Muscle of arm (tissue), 12 donors: Measurements from ENCODE around the gene HIVEP3. TPM values are rescaled to one million over a fixed set of nuclear protein-coding genes. Genes with fewer than 3 reads are reported as not detected.
"Not testable (repeated sequence)": the region's sequence is repeated elsewhere in the genome, so short reads cannot be mapped to it uniquely, and the experiment has no call there.

ENCODE experiments used
- DNase-seq: peaks from one replicate; pipeline ENCODE4 v3.0.0-alpha.2; 2013
- polyA plus RNA-seq, 12 donors: library from polyadenylated mRNA; unstranded; fragments of 120-200 nt; gene quantifications; one replicate each; pipeline ENCODE4 v1.2.1, GENCODE V29; 2013; ENCODE audit not compliant: insufficient read length in 12 of 12

The HIVEP3 gene
- polyA plus RNA-seq, 12 donors: 1.9 to 3.7 (median 2.3) TPM; not detected in 1

DNA sequence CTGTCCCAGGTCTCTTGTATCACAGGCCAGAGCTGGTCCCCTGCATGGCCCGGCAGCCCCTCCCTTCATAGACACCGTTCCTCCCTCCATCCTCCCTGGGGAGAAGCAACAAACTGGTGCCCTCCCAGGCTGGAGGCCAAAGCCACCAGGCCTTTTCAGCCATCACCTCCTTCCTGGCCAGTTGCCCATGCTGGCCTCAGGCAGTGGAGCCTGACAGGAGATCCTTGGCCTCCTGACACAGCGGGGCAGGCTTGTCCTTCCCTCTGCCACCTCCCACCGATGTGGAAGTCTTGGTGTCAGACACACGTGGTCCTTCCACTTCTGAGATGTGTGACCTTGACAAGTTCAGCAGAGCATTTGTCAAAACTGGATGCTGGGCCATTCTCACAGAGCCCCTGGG lies 206.0 kb downstream of the HIVEP3 start:
- no peak for DNase-seq

DNA sequence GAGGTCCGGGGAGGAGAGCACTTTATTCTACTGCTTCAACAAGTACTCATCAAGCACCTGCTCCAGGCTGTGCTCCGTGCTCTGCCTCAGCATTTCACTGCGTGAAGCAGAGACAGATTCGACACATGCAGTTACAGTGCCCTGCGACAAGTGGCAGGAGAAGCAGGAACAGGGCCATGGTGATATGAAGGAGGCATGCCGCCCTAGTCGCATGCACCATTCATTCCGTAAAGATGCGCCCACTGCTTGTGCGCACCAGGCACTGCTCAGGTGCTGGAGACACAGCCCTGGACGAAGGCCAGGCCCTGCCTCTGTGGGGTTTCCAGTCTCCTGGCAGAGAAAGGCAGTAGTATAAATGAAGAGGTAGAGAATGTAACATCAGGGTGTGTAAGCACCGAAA lies 206.6 kb downstream of the HIVEP3 start:
- no peak for DNase-seq

DNA sequence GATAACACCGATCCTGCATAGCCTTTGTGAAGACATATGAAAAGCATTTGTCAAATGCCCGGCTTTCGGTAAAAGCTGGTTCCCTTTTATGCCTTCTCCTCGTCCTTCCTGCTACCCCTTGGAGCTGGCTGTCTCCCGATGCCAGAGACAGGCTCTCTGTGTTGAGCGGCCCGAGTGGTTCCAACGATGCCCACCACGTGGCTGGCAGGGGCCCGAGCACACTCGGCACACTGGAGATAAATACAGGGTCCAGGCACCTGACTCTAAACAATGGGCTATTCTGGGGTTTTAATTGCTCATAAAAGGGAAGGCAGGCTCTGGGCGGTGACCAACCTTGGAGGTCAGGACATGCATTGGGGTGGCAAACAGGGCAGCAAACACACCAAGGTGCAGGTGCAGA lies 207.1 kb downstream of the HIVEP3 start:
- no peak for DNase-seq

DNA sequence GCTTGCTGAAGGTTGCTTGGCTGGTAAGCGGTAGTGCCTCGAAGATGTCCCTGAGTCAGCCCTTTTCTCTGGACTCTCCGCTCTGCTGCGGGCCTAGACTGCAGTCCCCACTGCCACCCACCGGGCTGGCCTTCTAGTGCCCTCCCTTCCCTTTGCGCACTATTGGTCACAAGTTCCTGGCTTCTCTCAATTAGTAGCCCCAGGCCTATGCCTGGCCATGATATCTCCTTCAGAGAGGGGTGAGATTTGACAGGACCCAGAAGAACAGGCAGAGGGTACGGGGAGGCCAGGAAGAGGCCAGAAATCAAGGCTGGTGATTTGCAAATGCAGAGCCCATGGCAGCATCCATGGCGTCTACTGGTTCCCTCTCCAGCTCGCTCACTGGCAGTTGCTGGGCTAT lies 207.7 kb downstream of the HIVEP3 start:
- DNase-seq: no peak

DNA sequence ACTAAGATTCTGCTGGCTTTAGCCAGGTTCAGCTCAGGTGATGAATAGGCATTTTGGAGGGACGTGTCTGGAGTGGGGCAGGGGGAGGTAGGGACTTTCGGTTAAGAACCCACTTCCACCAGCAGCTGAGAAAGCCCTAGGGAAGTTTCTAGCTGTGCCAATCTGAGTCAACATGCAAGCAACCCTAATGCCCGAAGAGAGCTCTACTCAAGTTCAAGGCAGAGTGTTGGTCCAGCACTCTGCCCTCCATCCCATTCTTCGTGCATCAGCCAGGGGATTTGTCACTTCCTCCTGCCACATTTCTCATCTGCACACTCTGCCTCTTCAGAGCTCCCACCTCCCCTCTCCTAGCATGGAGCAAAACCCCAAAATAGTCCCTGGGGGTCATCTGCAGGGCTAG lies 208.8 kb downstream of the HIVEP3 start:
- no peak for DNase-seq

DNA sequence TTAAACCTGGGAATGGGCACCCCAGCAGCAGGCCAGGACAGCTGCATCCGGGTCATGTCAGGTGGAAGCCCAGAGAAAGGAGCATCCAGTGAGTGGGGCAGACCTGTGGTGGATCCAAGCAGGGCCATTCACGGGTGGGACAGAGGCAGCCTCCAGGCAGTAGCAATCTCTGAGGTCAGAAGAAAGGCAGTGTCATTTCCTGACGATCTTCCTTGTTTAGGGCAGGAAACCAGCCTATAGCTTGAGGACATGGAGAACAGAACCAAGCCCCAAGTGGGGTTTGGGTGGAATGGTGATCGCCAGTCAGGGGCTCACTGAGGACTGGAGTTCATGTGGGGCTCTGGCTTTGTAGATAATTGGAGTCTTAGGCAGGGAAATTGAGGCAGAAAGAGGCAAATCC lies 209.4 kb downstream of the HIVEP3 start:
- no peak for DNase-seq

DNA sequence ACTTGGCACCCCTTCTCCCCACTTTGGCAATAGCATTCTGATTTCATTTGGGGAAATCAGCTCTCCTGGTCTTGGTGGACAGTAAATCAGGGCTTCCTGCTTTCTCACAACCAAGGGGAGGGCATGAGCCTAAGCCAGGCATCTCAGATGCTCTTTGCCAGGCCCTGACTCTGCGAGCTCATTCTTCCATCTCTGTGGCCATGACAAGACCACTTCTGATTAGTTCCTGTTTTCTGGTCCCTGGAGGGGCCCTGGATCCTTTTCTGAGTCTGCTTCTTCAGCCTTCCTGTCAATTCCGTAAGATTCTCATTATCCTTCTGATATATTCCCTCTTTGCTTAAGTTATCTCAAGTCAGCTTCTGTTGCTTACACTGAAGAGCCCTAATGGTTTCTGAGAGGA lies 210.4 kb downstream of the HIVEP3 start:
- no peak for DNase-seq

DNA sequence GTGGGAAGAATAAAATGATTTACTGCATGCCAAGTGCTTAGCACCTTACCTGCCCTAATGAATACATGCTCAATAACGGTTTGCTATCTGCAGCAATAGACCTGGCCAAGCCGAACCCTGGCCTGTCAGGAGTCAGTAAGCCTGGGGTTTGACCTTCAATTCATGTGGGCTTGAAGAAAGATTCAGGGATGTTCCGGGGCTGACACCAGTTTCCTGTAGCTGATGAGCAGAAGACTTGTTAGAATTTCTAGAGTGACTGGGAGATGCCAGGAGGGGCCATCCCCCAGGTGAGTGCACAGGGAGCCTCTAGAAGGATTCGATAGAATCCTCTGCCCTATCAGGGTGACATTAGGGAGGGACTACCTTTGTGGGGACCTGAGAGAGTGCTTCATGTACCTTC lies 210.9 kb downstream of the HIVEP3 start:
- no peak for DNase-seq

DNA sequence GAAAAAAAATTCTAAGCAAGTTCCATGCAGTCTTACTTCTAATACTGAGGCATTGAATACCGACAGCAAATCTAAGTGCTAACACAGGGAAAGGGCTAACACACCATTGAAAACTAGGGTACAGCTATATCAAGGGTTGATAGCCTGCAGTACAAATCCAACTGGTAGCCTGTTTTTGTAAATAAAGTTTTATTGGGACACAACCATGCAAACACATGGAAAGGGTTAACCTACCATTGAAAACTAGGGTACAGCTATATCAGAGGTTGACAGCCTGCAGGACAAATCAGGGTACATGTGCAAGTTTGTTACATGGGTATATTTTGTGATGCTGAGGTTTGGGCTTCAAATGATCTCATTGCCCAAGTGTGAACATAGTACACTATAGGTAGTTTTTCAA lies 212.9 kb downstream of the HIVEP3 start:
- no peak for DNase-seq

DNA sequence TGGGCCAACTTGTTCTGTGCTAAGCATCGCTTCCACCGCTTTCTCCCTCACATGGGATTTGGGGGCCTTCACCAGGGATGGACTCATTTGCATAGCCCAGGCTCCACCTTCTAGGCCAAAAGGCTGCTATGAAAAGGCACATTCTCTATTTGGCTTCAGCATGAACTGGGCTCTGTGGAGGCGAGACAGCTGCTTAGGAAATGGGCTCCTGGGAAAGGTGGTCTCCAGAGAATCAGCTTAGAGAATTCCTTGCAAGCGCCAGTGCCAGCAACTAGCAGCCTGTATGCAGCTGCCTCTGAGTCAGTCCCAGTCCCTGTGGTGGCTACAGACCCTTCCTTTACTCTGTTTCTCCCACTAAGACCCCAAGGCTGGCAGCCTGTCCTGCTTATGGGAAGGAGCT lies 214.5 kb downstream of the HIVEP3 start:
- DNase-seq: no peak

DNA sequence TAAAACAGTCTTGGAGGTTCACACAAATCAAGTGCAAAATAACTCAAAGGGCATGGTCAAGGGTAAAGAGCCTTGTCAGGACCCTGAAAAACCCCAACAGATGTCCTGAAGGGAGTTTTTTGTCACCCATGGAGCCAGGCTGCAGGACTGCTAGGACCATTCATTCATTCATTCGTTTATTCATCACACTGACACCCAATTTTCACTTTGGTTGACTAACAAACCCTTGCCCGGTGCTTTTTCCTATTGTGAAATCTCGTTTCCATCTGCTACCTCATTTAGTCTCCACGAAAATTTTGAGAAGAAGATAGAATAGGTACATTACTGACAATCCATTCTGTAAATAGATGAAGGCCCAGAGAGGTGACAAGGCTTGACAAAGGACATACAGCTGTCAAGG lies 216.0 kb downstream of the HIVEP3 start:
- DNase-seq: no peak

DNA sequence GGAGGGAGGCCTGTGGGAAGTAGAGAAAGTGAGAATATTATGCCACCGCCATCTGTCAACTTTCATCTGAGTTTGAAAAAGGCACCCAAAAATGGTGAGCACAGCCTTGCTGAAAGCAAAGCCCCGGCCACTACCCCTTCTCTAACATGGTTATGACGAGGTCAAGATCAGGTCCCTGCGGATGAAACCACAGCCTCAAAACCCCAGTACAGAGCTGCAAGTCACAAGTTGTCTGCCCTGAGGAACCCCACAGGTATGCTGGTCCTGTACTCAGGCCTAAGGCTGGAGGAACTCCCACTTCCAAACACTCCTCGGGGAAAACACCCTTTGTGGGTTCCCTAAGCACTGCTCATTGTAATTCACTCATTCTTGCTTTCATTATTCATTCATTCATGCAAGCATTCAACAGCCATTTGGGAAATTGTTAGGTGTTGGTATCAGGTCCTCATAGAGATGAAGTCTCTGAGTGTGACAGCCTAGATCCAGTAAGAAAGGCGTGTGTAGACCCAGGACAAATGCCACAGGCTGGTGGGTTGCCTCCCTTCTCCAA lies 217.7 kb downstream of the HIVEP3 start:
- no peak for DNase-seq

DNA sequence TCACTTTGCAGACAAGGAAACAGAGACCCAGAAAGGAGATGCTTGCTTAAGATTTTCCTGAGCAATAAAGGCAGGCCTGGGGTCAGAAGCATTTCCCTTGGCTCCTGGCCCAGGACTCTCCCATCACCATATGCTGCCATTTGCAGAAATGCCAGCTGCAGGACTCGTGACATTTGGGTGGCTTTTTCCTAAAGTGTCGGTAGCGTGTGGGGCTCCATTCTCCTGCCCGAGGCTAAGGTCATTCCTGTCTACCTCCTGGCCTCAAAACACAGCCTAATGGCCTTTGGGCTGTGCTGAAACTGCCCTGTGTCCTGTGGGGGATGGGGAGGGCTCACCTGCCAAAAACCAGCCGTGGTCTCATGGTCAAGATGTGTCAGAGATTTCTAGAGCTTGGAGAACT lies 218.1 kb downstream of the HIVEP3 start:
- no peak for DNase-seq

DNA sequence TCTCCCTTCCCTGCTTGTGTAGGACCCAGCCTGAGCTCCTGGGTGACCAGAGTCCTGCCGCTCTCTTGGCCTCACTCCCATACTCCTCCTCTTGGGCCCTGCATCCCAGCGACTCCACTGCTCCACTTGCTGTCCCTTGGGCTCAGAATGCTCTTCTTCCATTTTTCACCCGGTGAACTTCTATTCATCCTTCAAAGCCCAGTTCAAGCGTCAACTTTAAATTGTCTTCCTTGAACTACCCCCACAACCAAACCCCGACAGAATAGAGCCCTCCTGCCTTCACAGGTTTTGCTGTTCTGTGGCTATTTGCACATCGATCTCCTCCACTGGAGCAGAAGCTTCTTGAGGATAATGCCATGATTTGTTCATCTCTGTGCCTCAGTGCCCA lies 218.9 kb downstream of the HIVEP3 start:
- no peak for DNase-seq

DNA sequence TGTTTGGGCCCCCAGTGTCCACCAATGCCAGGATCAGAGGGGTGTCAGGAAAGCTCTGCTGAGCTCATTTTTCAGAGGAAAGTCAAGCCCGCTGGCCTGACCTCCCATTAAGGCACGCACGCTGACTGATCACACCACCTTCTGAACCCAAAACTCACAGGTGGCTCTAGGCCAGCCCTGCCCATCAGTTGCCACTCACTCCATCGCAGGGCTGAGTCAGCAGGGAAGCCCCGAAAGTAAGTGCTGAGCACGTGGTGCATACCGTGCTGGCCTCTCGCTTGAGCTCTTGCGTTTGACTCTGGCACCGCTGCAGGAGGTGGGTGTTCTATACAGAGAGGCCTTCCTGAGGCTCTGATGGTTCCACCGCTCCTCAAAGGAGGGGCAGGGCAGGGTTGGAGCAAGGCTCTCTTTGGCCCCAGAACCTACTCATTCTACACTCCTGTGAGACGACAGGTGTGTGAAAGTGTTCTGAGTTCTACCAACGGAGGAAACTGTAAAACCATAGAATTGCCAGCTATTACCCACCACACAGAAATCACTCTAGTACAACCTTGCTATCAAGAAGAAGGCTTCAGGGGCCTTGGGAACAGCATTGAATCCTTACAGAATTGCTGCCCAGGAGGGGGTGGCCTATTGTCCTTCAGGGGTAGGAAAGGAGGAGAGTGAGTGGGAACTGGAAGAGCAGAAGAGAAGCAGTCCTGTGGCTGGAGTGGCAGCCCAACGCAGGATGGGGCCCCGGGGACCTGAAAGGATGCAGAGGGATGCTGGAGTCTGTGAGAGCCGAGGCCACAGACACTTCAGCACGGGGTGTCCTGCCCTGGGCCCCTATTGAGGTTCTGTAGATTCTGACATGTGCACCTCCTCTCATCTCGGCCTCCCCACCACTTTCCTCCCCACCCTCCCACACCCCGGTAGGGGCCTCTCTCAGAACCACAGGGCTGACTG lies 219.5 kb downstream of the HIVEP3 start:
- DNase-seq: no peak

DNA sequence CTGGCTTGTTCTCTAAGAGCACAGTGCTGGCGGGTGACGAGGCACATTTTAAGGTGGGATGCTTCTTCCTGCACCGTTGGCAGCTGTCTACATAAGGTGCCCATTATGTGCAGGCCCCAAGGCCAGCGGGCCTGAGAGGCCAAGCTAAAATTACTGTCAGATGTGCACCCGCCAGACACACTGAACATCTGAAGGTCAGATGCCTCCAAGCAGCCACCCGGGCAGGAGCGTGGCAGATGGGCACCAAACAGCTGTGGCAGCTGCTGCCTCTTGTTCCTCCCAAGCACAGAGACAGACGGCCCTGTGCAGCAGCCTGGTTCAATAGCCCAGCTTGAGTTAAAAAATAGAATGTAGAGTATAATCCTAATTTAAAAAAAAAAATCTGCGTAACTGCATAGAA lies 222.3 kb downstream of the HIVEP3 start:
- DNase-seq: no peak

DNA sequence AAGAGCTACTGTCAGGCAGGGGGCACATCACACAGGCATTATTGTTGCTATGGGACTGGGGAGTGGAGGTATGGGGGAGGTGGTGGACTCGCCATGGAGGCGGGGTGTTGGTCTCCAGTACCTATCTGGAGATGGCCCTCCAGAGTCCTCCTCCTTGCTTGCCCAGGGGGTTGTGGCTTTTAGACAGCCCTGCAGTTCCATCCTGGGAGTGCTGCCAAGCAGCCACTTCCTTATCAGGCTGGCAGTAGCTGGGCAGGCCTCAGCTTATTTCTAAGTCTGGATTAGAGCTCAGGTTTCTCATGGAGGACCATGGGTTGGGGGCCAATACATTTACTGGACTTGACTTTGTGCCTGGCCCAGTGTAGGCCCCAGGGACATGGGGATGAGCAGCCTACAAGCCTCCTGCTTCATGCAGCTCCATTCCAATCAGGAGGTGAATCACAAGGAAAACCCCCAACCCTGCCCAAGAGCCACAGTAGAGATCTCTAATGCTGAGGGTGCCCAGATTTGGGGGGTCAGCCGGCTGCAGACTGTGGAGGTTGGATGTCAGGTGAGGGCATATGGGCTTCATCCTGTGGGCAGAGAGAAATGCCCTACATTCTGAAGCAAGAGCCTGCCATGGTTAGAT lies 223.5 kb downstream of the HIVEP3 start:
- DNase-seq: no peak

DNA sequence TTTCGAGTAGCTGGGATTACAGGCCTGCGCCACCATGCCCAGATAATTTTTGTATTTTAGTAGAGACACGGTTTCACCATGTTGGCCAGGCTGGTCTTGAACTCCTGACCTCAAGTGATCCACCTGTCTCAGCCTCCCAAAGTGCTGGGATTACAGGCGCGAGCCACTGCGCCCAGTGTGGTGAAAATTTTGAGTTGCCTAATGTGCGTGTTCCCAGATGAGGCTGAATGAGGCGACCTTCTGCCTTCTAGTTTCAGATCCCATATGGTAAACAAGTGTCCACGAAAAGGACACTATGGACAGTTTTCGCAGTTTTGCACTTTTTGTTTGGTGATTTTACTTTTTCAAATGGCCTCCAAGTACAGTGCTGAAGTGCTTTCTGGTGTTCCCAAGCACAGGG lies 226.8 kb downstream of the HIVEP3 start:
- not testable (repeated sequence) for DNase-seq

DNA sequence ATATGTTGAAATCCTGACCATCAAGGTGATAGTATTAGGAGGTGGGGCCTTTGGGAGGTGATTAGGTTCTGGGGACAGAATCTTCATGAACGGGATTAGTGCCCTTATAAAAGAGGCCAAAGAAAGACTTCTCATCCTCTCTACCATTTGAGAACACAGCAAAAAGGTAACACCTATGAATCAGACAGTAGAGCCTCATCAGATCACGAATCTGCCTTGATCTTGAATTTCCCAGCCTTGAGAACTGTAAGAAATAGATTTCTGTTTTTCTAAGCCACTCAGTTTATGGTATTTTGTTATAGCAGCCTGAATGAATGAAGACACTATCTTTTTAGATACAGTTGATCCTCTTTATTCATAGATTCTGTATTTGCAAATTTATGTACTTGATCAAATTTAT lies 227.3 kb downstream of the HIVEP3 start:
- DNase-seq: no peak

DNA sequence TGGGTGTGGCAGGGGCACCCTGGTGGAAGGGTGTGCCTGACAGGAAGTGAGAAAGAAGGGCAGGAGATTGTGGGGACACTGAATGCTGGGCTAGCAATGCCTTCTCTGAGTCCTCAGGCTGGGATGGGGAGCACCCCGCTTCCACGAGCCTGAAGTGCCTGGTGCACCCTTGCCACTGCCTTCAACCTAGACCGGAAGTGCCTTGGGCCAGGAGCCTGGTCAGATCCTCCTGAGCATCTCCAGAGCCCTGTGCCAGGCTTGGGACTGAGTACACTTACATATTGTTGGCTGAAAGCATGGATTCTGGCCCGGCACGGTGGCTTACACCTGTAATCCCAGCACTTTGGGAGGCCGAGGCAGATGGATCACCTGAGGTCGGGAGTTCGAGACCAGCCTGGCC lies 228.4 kb downstream of the HIVEP3 start:
- DNase-seq: no peak

DNA sequence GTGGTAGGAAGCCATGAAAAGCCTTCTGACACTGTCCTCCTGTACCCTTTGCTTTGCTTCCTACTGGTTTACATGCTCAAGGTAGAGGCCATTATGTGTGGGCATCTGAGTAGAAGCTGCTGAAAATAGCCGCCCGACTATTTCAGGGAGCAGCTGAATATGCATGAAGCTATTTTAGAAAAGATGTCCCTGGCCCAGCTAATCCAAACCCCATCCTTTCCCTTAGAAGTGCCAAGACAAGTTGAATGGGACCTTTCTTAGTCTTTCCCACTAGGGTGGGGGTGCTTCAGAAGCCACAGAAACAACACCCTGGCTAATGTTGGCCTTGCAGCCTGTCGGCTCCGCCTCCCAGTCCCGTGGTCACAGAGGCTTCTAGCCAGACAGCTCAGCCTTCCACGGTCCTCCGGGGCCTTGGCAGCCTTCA lies 229.2 kb downstream of the HIVEP3 start:
- no peak for DNase-seq

DNA sequence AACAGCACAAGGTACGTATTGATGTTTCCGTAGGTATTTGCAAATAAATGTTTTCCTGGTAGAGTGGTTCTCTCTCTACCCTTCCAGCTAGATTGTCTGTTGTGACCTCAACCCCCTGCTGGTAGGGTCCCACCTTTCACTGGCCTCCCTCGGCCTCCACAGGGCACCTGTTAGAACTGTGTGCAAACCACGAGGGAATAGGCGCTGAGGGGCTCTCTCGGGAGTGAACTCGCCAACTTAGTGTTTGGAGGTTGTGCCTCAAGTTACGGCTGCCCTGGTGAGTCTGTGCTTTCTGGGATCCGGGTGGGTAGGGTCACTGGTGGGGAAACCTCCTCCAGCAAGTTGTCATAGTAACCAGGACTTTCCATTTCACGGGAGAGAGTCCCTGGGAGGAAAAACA lies 229.6 kb downstream of the HIVEP3 start:
- no peak for DNase-seq

DNA sequence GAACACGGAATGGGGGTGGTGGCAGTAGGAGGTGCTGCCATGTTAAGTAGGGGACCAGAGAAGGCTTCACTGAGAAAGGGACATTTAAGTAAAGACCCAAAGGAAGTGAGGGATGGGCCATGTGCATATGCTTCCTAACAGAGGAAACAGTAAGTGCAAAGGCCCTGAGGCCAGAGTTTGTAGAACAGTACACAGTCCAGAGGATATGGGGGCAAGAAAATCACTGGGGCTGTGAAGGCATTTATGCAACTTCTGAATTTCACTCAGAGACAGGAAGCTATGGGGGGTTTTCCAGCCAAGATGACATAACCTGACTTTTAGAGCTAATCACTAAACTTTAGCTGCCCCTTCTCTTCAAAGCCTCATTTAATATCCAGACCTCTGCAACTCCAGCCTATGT lies 231.7 kb downstream of the HIVEP3 start:
- DNase-seq: no peak
